ENCODE results near the gene CHMP4A.

GRCh38 chr14:24219521-24219920 is 6.2 kb upstream of the CHMP4A start:
- TF ChIP-seq CTCF (conservative IDR thresholded peaks at IDR 0.05; ENCODE audit: low read depth, low read length), result no peak
- no peak for TF ChIP-seq EZH2 (IDR thresholded peaks at IDR 0.05; ENCODE audit: borderline replicate concordance, low read depth, low read length, poor library complexity, severe bottlenecking)
